Calu3 (cell line): Measurements from ENCODE around the gene DTNB. TPM values are rescaled to one million over a fixed set of nuclear protein-coding genes. Genes with fewer than 3 reads are reported as not detected.

ENCODE experiments used
- BruUV-seq: library from RNA; stranded (reverse); fragments of 400-500 nt; replicated peaks from 2 replicates; lab custom pipeline; 2021; lab: Mats Ljungman, UMichigan
- CTCF ChIA-PET: fragments of 300-600 bp; sonication (Branson Sonifier 250); formaldehyde crosslinking; loops from one replicate; lab custom pipeline; 2022; ENCODE audit warnings: antibody characterized with exemption; lab: Charles Lee
- DNase-seq: peaks from one replicate; pipeline ENCODE4 v3.0.0; 2022
- H3K27ac Mint-ChIP-seq: one replicate; pipeline ENCODE4 v1.8.0; 2022; ENCODE audit warnings: mixed read lengths; ENCODE audit not compliant: unreplicated experiment
- H3K27me3 Mint-ChIP-seq: one replicate; pipeline ENCODE4 v1.8.0; 2022; ENCODE audit warnings: mixed read lengths; ENCODE audit not compliant: unreplicated experiment
- H3K36me3 Mint-ChIP-seq: one replicate; pipeline ENCODE4 v1.8.0; 2022; ENCODE audit warnings: mild to moderate bottlenecking, moderate library complexity, mixed read lengths; ENCODE audit not compliant: insufficient read depth, unreplicated experiment
- H3K4me1 Mint-ChIP-seq: one replicate; pipeline ENCODE4 v1.8.0; 2022; ENCODE audit warnings: mild to moderate bottlenecking, low read depth, mixed read lengths; ENCODE audit not compliant: unreplicated experiment
- H3K4me3 Mint-ChIP-seq: one replicate; pipeline ENCODE4 v1.8.0; 2022; ENCODE audit warnings: mild to moderate bottlenecking, low read depth, moderate library complexity, mixed read lengths; ENCODE audit not compliant: unreplicated experiment
- H3K9me3 Mint-ChIP-seq: one replicate; pipeline ENCODE4 v1.8.0; 2022; ENCODE audit warnings: low read depth, mixed read lengths; ENCODE audit not compliant: unreplicated experiment
- intact Hi-C: fragments of 100-400 bp; cut with micrococcal nuclease; formaldehyde crosslinking; loops from one replicate; pipeline ENCODE4 v1.10.0; 2022; ENCODE audit not compliant: unreplicated experiment
- total RNA-seq: library from RNA; stranded (reverse); gene quantifications from 2 replicates; pipeline ENCODE4 v1.2.3, GENCODE V29; 2022
- TF ChIP-seq, protein P1 (sequence below): fragments of 200-600 bp; IDR thresholded peaks from one replicate; pipeline ENCODE4 v1.8.0; 2022; ENCODE audit warnings: antibody characterized with exemption; ENCODE audit not compliant: unreplicated experiment

DTNB gene
- total RNA-seq, 1 experiment from 2014 or later: 27.3 TPM

DNA sequence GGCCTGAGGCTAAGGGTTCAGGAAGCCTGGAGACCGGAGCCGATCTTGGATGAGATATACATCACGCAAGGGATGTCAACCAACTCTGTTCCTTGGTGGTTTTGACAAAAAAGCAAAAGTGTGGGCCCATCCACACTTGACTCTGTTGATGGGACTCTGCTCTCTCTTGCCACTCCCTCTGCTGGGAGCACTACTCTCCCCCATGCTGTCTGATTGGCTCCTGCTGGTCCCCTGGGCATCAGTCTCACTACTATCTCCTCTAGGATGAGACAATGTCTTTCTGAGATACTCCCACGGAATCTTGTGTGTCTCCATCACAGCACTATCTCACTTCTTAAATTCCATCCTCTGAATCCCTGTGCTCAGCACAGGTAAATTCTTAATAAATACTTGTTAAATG lies 274.8 kb downstream of the DTNB start:
- DNase-seq: no peak
- Mint-ChIP-seq H3K9me3 (no peaks in the 10 kb centered on the region), H3K27me3 (no peaks in the 10 kb centered on the region), H3K36me3 (no peaks in the 10 kb centered on the region), H3K27ac (no peak overlapping the region), H3K4me1 (no peaks in the 10 kb centered on the region), H3K4me3 (no peak overlapping the region)
- CTCF ChIA-PET: no interaction called here
- BruUV-seq: no TSS peak
- TF ChIP-seq, protein P1, sequence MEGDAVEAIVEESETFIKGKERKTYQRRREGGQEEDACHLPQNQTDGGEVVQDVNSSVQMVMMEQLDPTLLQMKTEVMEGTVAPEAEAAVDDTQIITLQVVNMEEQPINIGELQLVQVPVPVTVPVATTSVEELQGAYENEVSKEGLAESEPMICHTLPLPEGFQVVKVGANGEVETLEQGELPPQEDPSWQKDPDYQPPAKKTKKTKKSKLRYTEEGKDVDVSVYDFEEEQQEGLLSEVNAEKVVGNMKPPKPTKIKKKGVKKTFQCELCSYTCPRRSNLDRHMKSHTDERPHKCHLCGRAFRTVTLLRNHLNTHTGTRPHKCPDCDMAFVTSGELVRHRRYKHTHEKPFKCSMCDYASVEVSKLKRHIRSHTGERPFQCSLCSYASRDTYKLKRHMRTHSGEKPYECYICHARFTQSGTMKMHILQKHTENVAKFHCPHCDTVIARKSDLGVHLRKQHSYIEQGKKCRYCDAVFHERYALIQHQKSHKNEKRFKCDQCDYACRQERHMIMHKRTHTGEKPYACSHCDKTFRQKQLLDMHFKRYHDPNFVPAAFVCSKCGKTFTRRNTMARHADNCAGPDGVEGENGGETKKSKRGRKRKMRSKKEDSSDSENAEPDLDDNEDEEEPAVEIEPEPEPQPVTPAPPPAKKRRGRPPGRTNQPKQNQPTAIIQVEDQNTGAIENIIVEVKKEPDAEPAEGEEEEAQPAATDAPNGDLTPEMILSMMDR: no peak
- intact Hi-C loops: no loop called here

DNA sequence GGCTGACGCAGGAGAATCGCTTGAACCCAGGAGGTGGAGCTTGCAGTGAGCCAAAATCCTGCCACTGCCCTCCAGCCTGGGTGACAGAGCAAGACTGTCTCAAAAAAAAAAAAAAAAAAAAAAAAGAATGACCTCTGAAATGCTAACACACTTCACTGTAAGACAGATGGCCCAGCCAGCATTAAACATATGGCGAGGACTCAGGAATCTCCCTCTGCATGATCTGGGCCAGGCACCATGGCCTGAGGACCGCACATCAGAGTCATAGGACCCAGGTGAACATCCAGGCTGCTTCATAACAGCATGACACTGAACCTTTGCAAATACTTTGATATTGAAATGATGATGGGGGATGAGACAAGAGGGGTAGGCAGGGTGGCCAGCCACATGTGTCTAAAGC lies 275.6 kb downstream of the DTNB start:
- no peak overlapping the region for H3K4me3 Mint-ChIP-seq
- no peak for DNase-seq
- no peaks in the 10 kb centered on the region for H3K4me1 Mint-ChIP-seq
- H3K27ac Mint-ChIP-seq: no peak overlapping the region
- no peaks in the 10 kb centered on the region for H3K27me3 Mint-ChIP-seq
- intact Hi-C loops: no loop called here
- no peaks in the 10 kb centered on the region for H3K36me3 Mint-ChIP-seq
- TF ChIP-seq, protein P1: no peak
- no TSS peak for BruUV-seq
- CTCF ChIA-PET: no interaction called here
- H3K9me3 Mint-ChIP-seq: no peaks in the 10 kb centered on the region

GRCh38 chr2:25389161-25389560 lies 284.2 kb downstream of the DTNB start:
- DNase-seq: no peak
- intact Hi-C loops: no loop called here
- no peaks in the 10 kb centered on the region for H3K27me3 Mint-ChIP-seq
- no peak overlapping the region for H3K27ac Mint-ChIP-seq
- no peaks in the 10 kb centered on the region for H3K9me3 Mint-ChIP-seq
- no TSS peak for BruUV-seq
- TF ChIP-seq, protein P1: no peak
- H3K4me1 Mint-ChIP-seq: no peaks in the 10 kb centered on the region
- peaks cover 5% of the 10 kb centered on the region for H3K36me3 Mint-ChIP-seq
- CTCF ChIA-PET: no interaction called here
- H3K4me3 Mint-ChIP-seq: no peak overlapping the region

DNA sequence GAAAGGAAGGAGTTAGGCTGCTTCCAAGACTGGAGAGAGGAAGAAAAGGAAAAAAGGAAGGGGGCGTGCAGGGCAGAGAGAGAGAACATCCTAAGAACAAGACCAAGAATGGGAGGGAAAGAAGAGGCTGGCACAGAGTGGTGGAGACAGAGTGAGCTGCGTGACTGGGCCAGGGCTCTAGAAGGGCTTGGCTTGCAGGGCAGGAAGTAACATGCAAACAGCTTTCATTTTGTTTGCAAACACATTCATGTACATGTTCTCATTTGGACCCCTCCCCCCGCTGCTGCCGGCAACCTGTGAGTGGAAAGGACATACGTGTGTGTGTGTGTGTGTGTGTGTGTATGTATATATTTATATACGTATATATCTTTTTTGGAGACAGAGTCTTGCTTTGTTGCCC lies 284.9 kb downstream of the DTNB start:
- intact Hi-C loops: no loop called here
- Mint-ChIP-seq H3K27ac (no peak overlapping the region), H3K27me3 (no peaks in the 10 kb centered on the region), H3K4me3 (no peak overlapping the region), H3K36me3 (peaks cover 5% of the 10 kb centered on the region), H3K4me1 (no peaks in the 10 kb centered on the region), H3K9me3 (no peaks in the 10 kb centered on the region)
- TF ChIP-seq, protein P1: no peak
- no TSS peak for BruUV-seq
- no peak for DNase-seq
- CTCF ChIA-PET: no interaction called here
